ENCODE results near the gene RABL6.

RABL6 gene

GRCh38 chr9:136885950-136886578, 78.3 kb downstream of the RABL6 start, which contains the start of gene TRAF2:
Gene TRAF2, plus strand, starts transcription at chr9:136886516. Its CDS starts 12,225 bp downstream, at chr9:136898741.
- TF ChIP-seq CTCF (IDR thresholded peaks at IDR 0.05), result no peak

- no peak for TF ChIP-seq CTCF (IDR thresholded peaks at IDR 0.05)
Measured at GRCh38 chr9:136886610-136887597, 79.2 kb downstream of the RABL6 start.

GRCh38 chr9:136888454-136888853, 80.7 kb downstream of the RABL6 start:
- TF ChIP-seq CTCF (IDR thresholded peaks at IDR 0.05), result no peak

GRCh38 chr9:136889858-136890257, 82.1 kb downstream of the RABL6 start:
- no peak for TF ChIP-seq CTCF (IDR thresholded peaks at IDR 0.05)

- no peak for TF ChIP-seq CTCF (IDR thresholded peaks at IDR 0.05)
Measured at GRCh38 chr9:136890661-136891060, 82.9 kb downstream of the RABL6 start.
